AG09309 (cell line): ENCODE data around the gene GLIS1.
"Not testable (repeated sequence)": the region's sequence is repeated elsewhere in the genome, so short reads cannot be mapped to it uniquely, and the experiment has no call there.

Experiments
- DNase-seq: peaks from one replicate; pipeline ENCODE4 v3.0.0-alpha.2; 2010; ENCODE audit warnings: low read depth
- H3K4me3 ChIP-seq: 2 replicates; pipeline ENCODE4 v1.5.1; 2011; ENCODE audit warnings: mild to moderate bottlenecking, low read depth, low read length, moderate library complexity; ENCODE audit not compliant: control insufficient read depth
- TF ChIP-seq, protein P1 (sequence below): IDR thresholded peaks from 2 replicates; pipeline ENCODE4 v1.5.1; 2011; ENCODE audit warnings: mild to moderate bottlenecking, low read depth, low read length, inconsistent platforms; ENCODE audit not compliant: insufficient read depth, control insufficient read depth; ENCODE audit errors: missing control alignments

GLIS1 gene

DNA sequence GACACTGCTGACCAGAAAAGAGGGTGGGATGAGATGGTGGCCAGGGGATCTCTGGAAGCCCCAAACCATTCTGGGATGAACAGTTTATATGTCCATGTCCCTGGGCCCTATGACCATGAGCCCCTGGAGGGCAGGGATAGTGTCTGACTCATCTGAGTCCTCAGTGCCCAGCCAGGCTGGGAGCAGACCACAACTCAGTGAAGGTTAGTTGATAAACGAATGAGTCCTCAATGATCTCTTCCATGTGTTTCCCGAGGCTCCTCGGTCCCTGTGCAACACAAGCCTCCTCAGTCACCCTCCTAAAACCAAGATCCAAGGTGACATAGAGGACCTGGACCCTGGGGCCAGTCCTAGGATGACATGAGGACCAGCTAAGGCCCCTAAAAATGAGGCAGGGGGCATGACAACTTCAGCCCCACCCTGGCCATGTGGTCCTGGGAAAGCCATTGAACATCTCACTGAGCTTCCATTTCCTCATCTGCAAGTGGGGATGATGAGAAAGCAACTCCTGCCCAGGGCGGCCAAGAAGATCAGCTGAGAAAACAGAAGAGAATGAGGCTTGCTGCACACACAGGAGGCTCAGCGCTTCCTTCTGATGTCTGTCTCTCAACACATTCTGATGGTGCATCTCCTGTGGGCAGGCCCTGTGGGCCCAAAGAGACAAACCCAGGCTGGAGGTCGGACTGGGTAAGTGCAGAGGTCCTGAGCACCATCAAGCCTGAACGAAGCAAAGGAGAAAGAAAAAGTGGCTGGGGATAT lies 86.3 kb downstream of the GLIS1 start:
- DNase-seq, result no peak
- TF ChIP-seq, protein P1, sequence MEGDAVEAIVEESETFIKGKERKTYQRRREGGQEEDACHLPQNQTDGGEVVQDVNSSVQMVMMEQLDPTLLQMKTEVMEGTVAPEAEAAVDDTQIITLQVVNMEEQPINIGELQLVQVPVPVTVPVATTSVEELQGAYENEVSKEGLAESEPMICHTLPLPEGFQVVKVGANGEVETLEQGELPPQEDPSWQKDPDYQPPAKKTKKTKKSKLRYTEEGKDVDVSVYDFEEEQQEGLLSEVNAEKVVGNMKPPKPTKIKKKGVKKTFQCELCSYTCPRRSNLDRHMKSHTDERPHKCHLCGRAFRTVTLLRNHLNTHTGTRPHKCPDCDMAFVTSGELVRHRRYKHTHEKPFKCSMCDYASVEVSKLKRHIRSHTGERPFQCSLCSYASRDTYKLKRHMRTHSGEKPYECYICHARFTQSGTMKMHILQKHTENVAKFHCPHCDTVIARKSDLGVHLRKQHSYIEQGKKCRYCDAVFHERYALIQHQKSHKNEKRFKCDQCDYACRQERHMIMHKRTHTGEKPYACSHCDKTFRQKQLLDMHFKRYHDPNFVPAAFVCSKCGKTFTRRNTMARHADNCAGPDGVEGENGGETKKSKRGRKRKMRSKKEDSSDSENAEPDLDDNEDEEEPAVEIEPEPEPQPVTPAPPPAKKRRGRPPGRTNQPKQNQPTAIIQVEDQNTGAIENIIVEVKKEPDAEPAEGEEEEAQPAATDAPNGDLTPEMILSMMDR, result no peak
- H3K4me3 ChIP-seq, result no peak overlapping the region

DNA sequence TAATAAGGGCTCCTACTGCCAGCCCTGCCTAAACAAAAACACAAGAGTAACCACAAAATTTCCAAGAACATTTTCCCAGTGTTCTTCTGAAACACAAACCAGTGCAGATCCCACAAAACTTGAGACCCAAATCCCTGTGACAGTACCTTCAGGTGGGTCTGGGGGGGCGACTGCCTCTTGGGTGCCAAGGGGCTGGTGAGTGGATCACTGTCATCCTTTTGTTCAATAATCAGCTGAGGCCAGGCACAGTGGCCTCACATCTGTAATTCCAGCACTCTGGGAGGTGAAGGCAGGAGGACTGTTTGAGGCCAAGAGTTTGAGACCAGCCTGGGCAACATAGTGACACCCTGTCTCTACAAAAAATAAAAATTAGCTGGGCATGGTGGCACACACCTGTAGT lies 87.6 kb downstream of the GLIS1 start:
- DNase-seq, result no peak
- TF ChIP-seq, protein P1, result no peak
- H3K4me3 ChIP-seq, result no peak overlapping the region

DNA sequence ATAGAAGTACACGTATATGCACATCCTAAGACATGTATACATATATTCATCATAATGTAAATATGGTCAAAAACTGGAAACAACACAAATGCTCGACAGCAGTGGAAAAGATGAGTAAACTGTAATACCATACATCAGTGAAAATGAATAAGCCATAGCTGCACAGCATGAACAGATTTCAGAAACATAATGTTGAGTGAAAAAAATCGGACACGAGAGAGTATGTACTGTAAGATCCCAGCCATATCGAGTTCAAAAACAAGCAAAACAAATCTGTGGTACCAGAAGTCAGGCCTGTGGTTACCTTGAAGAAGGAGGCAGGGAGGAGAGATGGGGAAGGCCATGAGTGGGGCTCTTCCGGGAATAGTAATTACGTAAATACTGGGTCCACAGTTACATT lies 90.4 kb downstream of the GLIS1 start:
- no peak for DNase-seq
- TF ChIP-seq, protein P1, result no peak
- H3K4me3 ChIP-seq, result no peak overlapping the region

DNA sequence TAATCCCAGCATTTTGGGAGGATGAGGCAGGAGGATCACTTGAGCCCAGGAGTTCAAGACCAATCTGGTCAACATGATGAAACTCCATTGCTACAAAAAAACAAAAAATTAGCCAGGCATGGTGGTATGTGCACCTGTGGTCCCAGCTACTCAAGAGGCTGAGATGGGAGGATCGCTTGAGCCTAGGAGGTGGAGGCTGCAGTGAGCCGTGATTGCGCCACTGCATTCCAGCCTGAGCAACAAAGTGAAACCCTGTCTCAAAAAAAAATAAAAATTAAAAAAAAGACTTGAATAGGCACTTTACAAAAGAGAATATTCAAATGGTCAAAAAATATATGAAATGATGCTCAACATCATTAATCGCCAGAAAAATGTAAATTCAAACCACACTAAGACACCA lies 91.0 kb downstream of the GLIS1 start:
- not testable (repeated sequence) for H3K4me3 ChIP-seq, DNase-seq

DNA sequence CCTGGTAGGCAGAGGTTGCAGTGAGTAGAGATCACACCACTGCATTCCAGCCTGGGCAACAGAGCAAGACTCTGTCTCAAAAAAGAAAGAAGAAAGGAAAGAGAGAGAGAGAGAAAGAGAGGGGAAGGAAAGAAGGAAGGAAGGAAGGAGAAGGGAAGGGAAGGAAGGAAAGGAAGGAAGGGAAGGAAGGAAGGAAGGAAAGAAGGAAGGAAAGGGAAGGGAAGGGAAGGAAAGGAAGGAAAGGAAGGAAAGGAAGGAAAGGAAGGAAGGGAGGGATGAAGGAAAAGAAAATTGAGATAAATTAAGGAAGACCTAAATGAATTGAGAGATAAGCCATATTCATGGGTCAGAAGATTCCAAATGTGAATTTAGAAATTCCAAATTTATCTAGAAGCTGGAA lies 92.2 kb downstream of the GLIS1 start:
- H3K4me3 ChIP-seq, result no peak overlapping the region
- TF ChIP-seq, protein P1, result no peak
- DNase-seq, result no peak

DNA sequence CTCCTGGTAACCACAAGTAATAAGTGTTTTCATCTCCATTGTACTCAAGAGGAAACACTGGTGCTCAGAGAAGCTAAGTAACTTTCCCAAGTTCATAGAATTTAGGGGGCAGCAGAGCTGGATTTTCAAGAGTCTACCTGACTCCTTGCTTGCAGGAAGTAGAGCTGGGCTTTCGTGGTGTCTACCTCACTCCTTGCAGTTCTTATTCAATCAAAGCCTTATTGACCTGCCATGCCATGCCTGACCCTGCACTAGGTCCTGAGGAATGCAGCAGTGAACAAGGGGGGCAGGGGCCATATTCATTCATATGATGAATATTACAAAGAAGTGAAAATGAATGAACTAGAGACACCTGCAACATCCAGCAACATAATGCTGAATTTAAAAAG lies 93.3 kb downstream of the GLIS1 start:
- no peak for DNase-seq
- TF ChIP-seq, protein P1, result no peak
- no peak overlapping the region for H3K4me3 ChIP-seq

DNA sequence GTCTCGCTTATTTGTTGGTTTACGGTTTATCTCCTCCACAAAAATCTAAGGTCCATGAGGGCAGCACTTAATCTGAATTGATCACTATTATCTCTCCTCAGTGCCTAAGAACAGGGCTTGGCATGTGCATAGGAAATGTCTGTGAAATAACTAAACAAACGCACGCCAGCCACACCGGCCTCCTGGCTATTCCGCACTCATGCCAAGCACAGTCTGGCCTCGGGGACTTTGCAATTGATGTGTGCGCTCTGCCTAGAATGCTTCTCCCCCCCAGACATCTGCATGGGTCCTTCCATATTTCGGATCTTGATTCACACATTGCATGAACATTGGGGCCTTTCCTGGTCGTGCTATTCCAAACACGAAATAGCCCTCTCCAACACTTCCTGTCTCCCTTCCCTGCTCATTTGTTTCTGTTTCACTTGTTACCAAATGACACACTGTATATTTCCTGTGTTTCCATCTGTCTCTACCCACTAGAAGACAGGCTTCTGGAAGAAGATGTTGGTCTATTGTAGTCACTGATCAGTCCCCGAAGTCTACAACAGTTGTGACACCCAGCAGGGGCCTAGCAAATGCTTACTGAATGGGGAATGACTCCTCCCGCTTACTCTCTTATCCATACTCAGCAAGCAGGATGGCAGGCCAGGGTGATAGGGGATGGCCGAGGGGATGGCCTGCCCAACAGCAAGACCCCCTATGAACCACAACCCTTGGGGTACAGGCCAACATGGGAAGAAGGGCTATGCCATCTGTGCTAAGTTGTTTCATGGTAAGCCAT lies 93.9 kb downstream of the GLIS1 start:
- no peak for DNase-seq
- TF ChIP-seq, protein P1, result no peak
- no peak overlapping the region for H3K4me3 ChIP-seq
